ENCODE measurements around the gene PCYT1A.

PCYT1A gene

DNA sequence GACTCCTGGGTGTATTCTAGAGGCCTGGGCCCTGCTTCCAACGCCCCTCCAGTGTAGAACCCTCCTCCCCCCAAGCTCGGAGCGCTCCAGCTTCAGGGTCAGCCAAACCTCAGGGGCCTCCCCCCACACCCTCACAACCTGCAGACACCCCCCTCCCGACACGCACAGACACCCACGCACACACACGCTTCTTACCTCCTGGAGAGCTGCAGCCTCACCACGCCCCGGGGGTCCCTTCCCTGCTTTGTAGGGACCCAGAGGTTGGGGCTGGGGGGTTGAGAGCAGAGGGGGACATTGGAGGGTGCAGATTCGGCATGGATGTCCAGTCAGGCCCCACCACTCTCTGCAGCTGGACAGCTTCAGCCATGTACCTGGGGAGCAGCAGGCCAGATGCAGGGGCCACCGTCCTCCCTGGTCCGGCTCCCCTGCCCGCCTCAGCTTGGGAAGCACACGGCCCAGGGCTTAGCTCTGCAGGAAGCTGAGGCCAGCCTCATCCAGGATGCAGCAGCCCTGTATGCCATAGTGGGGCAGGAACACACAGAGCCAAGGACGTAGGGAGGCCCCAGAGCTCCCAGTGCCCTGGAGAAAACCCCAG lies 89.3 kb downstream of the PCYT1A start:
- H3K36me3 ChIP-seq (ENCODE audit: insufficient read depth, low read length), result no peaks in the 10 kb centered on the region
- no peak overlapping the region for H2AFZ ChIP-seq (ENCODE audit: low read depth, low read length)
- H3K4me2 ChIP-seq (ENCODE audit: insufficient read depth, low read length), result no peak overlapping the region
- H3K79me2 ChIP-seq (ENCODE audit: insufficient read depth, low read length), result no peaks in the 10 kb centered on the region
- no peak overlapping the region; the same call in 1 of the 2 replicates for H3K27ac ChIP-seq (ENCODE audit: low read length)
- no peak for TF ChIP-seq EZH2 (IDR thresholded peaks at IDR 0.05; ENCODE audit: borderline replicate concordance, low read depth, low read length, severe bottlenecking)
- TF ChIP-seq, protein P1, sequence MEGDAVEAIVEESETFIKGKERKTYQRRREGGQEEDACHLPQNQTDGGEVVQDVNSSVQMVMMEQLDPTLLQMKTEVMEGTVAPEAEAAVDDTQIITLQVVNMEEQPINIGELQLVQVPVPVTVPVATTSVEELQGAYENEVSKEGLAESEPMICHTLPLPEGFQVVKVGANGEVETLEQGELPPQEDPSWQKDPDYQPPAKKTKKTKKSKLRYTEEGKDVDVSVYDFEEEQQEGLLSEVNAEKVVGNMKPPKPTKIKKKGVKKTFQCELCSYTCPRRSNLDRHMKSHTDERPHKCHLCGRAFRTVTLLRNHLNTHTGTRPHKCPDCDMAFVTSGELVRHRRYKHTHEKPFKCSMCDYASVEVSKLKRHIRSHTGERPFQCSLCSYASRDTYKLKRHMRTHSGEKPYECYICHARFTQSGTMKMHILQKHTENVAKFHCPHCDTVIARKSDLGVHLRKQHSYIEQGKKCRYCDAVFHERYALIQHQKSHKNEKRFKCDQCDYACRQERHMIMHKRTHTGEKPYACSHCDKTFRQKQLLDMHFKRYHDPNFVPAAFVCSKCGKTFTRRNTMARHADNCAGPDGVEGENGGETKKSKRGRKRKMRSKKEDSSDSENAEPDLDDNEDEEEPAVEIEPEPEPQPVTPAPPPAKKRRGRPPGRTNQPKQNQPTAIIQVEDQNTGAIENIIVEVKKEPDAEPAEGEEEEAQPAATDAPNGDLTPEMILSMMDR (IDR thresholded peaks at IDR 0.05; ENCODE audit: borderline replicate concordance, extremely low read depth, low read length, poor library complexity, severe bottlenecking), result no peak
- no peak overlapping the region for H3K9ac ChIP-seq (ENCODE audit: low read depth, low read length)
- H4K20me1 ChIP-seq (ENCODE audit: insufficient read depth, low read length), result no peaks in the 10 kb centered on the region
- H3K9me3 ChIP-seq (ENCODE audit: insufficient read depth, low read length, severe bottlenecking), result no peaks in the 10 kb centered on the region
- peaks cover 11% of the 10 kb centered on the region; the same call in 1 of the 2 replicates for H3K4me1 ChIP-seq (ENCODE audit: insufficient read depth, low read length)
- H3K27me3 ChIP-seq (ENCODE audit: insufficient read depth, low read length, poor library complexity), result no peaks in the 10 kb centered on the region
- DNase-seq (no peak), ATAC-seq (ENCODE audit: insufficient read depth, low read depth) (no peak)
- H3K4me3 ChIP-seq (ENCODE audit: low read depth in 1 of 2, low read length in 2 of 2), result no peak overlapping the region

DNA sequence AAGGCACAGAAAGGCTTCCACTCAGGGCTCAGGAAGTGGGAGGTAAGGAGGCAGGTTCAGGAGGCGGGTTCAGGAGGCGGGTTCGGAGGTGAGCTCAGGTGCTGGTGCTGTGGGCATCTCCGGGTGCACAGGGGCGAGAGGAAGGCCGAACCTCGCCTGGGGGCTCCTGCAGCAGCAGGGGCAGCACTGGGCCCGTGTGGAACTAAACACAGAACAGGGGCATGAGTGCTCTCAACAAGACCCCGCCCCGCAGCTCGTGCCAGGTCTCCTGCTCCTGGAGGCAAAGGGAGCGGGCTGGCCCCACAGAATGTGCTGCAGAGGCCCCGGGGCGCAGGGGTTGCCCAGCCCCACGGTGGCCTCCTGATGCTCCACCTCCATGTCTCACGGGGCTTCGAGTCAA lies 90.0 kb downstream of the PCYT1A start:
- Histone ChIP-seq H2AFZ (ENCODE audit: low read depth, low read length) (no peak overlapping the region), H3K27me3 (ENCODE audit: insufficient read depth, low read length, poor library complexity) (no peaks in the 10 kb centered on the region), H3K4me2 (ENCODE audit: insufficient read depth, low read length) (no peak overlapping the region), H3K4me1 (ENCODE audit: insufficient read depth, low read length) (peaks cover 11% of the 10 kb centered on the region; the same call in 1 of the 2 replicates), H3K36me3 (ENCODE audit: insufficient read depth, low read length) (no peaks in the 10 kb centered on the region), H4K20me1 (ENCODE audit: insufficient read depth, low read length) (no peaks in the 10 kb centered on the region), H3K79me2 (ENCODE audit: insufficient read depth, low read length) (no peaks in the 10 kb centered on the region), H3K27ac (ENCODE audit: low read length) (no peak overlapping the region), H3K9ac (ENCODE audit: low read depth, low read length) (no peak overlapping the region), H3K9me3 (ENCODE audit: insufficient read depth, low read length, severe bottlenecking) (no peaks in the 10 kb centered on the region), H3K4me3 (ENCODE audit: low read depth in 1 of 2, low read length in 2 of 2) (no peak overlapping the region)
- ATAC-seq (ENCODE audit: insufficient read depth, low read depth), result no peak
- DNase-seq, result no peak
- TF ChIP-seq, protein P1 (IDR thresholded peaks at IDR 0.05; ENCODE audit: borderline replicate concordance, extremely low read depth, low read length, poor library complexity, severe bottlenecking), result no peak
- TF ChIP-seq EZH2 (IDR thresholded peaks at IDR 0.05; ENCODE audit: borderline replicate concordance, low read depth, low read length, severe bottlenecking), result no peak

DNA sequence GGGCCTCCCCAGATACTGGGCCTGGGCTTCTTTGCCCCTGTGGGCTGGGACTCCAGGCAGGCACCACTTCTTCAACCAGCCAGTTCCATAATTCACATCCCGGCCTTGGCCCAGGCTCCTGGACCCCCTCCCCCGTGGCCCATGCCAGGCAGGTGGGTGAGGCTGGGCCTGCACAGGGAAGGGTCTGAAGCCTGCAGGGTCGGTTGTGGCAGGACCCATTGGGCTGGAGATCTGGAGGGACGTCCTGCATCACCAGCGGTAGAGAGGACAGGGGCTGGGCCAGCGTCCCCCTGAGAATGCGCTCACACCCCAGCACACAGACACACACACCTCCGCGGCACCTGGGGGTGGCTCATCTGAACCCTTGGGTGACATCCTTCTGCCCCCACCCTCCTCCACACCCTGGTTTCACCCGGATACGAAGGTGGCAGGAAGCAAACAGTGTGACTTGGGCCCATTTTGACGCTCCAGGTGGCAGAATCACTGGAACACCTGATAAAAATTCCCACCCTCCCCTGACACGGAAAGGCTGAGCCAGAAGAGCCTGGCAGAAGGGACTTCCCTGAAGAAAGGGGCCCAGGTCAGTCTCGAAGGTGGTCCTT lies 91.8 kb downstream of the PCYT1A start:
- Histone ChIP-seq H3K36me3 (ENCODE audit: insufficient read depth, low read length) (no peaks in the 10 kb centered on the region), H2AFZ (ENCODE audit: low read depth, low read length) (no peak overlapping the region), H3K79me2 (ENCODE audit: insufficient read depth, low read length) (no peaks in the 10 kb centered on the region), H3K4me3 (ENCODE audit: low read depth in 1 of 2, low read length in 2 of 2) (no peak overlapping the region), H4K20me1 (ENCODE audit: insufficient read depth, low read length) (no peaks in the 10 kb centered on the region), H3K27ac (ENCODE audit: low read length) (peak overlapping the region; percentile 56; the same call in 1 of the 2 replicates), H3K4me2 (ENCODE audit: insufficient read depth, low read length) (no peak overlapping the region), H3K27me3 (ENCODE audit: insufficient read depth, low read length, poor library complexity) (no peaks in the 10 kb centered on the region), H3K9ac (ENCODE audit: low read depth, low read length) (0 out of 2 replicates have a peak overlapping the region, but pooled peaks have one; percentile 5), H3K9me3 (ENCODE audit: insufficient read depth, low read length, severe bottlenecking) (no peaks in the 10 kb centered on the region), H3K4me1 (ENCODE audit: insufficient read depth, low read length) (peaks cover 15% of the 10 kb centered on the region; the same call in 1 of the 2 replicates)
- TF ChIP-seq, protein P1 (IDR thresholded peaks at IDR 0.05; ENCODE audit: borderline replicate concordance, extremely low read depth, low read length, poor library complexity, severe bottlenecking), result no peak
- TF ChIP-seq EZH2 (IDR thresholded peaks at IDR 0.05; ENCODE audit: borderline replicate concordance, low read depth, low read length, severe bottlenecking), result no peak
- ATAC-seq (ENCODE audit: insufficient read depth, low read depth) (no peak), DNase-seq (no peak)

All from DND-41 (cell line).